Keratinocyte (primary cell): ENCODE data around the gene CHIA. TPM values are rescaled to one million over a fixed set of nuclear protein-coding genes. Genes with fewer than 3 reads are reported as not detected.

Source experiments
- DNase-seq: peaks from one replicate; pipeline ENCODE4 v3.0.0-alpha.2; 2011; ENCODE audit warnings: low read depth, missing footprints, low spot score
- FAIRE-seq: peaks from 2 replicates; lab custom pipeline; 2011; peaks lifted over from hg19 to GRCh38; lab: Jason Lieb, UNC
- H2AFZ ChIP-seq: 2 replicates; pipeline ENCODE4 v1.6.0; 2012; ENCODE audit warnings: low read length, control low read depth, inconsistent platforms; ENCODE audit not compliant: control insufficient read depth
- H3K27ac ChIP-seq: 2 replicates; pipeline ENCODE4 v1.5.1; 2011; ENCODE audit warnings: low read length; ENCODE audit not compliant: control insufficient read depth, insufficient read depth
- H3K27me3 ChIP-seq: 3 replicates; pipeline ENCODE4 v1.6.0; 2011; ENCODE audit warnings: low read length; ENCODE audit not compliant: control insufficient read depth, insufficient read depth; ENCODE audit errors: extremely low read depth
- H3K36me3 ChIP-seq, 2 experiments: 2 replicates in 1 of 2; 3 replicates in 1 of 2; pipeline ENCODE4 v1.5.1; 2011; ENCODE audit warnings: low read length in 2 of 2, mild to moderate bottlenecking in 1 of 2; ENCODE audit not compliant: control insufficient read depth in 2 of 2, insufficient read depth in 2 of 2; ENCODE audit errors: extremely low read depth in 1 of 2
- H3K4me1 ChIP-seq: 3 replicates; pipeline ENCODE4 v1.5.1; 2011; ENCODE audit warnings: low read length; ENCODE audit not compliant: control insufficient read depth, insufficient read depth; ENCODE audit errors: extremely low read depth
- H3K4me2 ChIP-seq: 3 replicates; pipeline ENCODE4 v1.6.0; 2011; ENCODE audit warnings: low read depth, low read length; ENCODE audit not compliant: control insufficient read depth, insufficient read depth; ENCODE audit errors: extremely low read depth
- H3K4me3 ChIP-seq, 3 experiments: fragments of 200-600 bp in 1 of 3; sonication (generic) in 1 of 3; 2 replicates in 2 of 3; 3 replicates in 1 of 3; pipeline ENCODE4 v1.5.1; 2011 to 2016; ENCODE audit warnings: low read length in 3 of 3, mild to moderate bottlenecking in 3 of 3, control low read depth in 2 of 3, inconsistent platforms in 1 of 3, low read depth in 1 of 3, mixed read lengths in 1 of 3, mixed run types in 1 of 3, moderate library complexity in 1 of 3; ENCODE audit not compliant: control insufficient read depth in 2 of 3, insufficient read depth in 2 of 3; ENCODE audit errors: extremely low read depth in 1 of 3
- H3K79me2 ChIP-seq: 2 replicates; pipeline ENCODE4 v1.6.0; 2012; ENCODE audit warnings: low read length; ENCODE audit not compliant: control insufficient read depth, insufficient read depth
- H3K9ac ChIP-seq: 3 replicates; pipeline ENCODE4 v1.6.0; 2011; ENCODE audit warnings: low read length; ENCODE audit not compliant: control insufficient read depth, insufficient read depth; ENCODE audit errors: extremely low read depth
- H3K9me1 ChIP-seq: 3 replicates; pipeline ENCODE4 v1.6.0; 2011; ENCODE audit warnings: low read length; ENCODE audit not compliant: control insufficient read depth, insufficient read depth; ENCODE audit errors: extremely low read depth
- H3K9me3 ChIP-seq: 2 replicates; pipeline ENCODE4 v1.5.1; 2012; ENCODE audit warnings: low read depth, low read length; ENCODE audit not compliant: control insufficient read depth
- H4K20me1 ChIP-seq: 3 replicates; pipeline ENCODE4 v1.6.0; 2011; ENCODE audit warnings: low read length; ENCODE audit not compliant: control insufficient read depth, insufficient read depth; ENCODE audit errors: extremely low read depth
- EZH2 ChIP-seq: IDR thresholded peaks from one replicate; pipeline ENCODE4 v1.6.1; 2012; ENCODE audit warnings: inconsistent platforms, mild to moderate bottlenecking, low read length, moderate library complexity
- dilution Hi-C: fragments of 300-500 bp; cut with MboI; formaldehyde crosslinking; loops from one replicate; pipeline ENCODE4 v1.7.0; 2020; ENCODE audit warnings: low sequenced_read_pairs; ENCODE audit not compliant: extremely low pct_ligation_motif_present
- polyA plus RNA-seq, 5 experiments: library from polyadenylated mRNA; depleted of rRNA in 3 of 5; stranded (reverse) in 3 of 5; stranded (forward) in 1 of 5; unstranded in 1 of 5; fragments of >200 nt; gene quantifications; 1 replicate in 1 of 5; 2 replicates in 3 of 5; 3 replicates in 1 of 5; pipeline versions ENCODE4 v1.2.1 to v1.2.3, GENCODE V29; 2011 to 2012; ENCODE audit warnings: missing spikeins in 2 of 5, low read depth in 1 of 5, low replicate concordance in 1 of 5
- TF ChIP-seq, protein P1 (sequence below), 3 experiments: IDR thresholded peaks in 1 of 3; conservative IDR thresholded peaks in 1 of 3; optimal IDR thresholded peaks in 1 of 3; 2 replicates in 2 of 3; 3 replicates in 1 of 3; pipeline versions ENCODE3 to v1.5.1; 2011; ENCODE audit warnings: low read length in 3 of 3, mild to moderate bottlenecking in 3 of 3, moderate library complexity in 2 of 3, control low read depth in 1 of 3, inconsistent platforms in 1 of 3; ENCODE audit not compliant: insufficient read depth in 2 of 3; ENCODE audit errors: extremely low read depth in 1 of 3

Gene CHIA
- polyA plus RNA-seq, 1 donor (not counting 4 experiments of a cell fraction or from before 2014, with no cell fraction given) = not detected

DNA sequence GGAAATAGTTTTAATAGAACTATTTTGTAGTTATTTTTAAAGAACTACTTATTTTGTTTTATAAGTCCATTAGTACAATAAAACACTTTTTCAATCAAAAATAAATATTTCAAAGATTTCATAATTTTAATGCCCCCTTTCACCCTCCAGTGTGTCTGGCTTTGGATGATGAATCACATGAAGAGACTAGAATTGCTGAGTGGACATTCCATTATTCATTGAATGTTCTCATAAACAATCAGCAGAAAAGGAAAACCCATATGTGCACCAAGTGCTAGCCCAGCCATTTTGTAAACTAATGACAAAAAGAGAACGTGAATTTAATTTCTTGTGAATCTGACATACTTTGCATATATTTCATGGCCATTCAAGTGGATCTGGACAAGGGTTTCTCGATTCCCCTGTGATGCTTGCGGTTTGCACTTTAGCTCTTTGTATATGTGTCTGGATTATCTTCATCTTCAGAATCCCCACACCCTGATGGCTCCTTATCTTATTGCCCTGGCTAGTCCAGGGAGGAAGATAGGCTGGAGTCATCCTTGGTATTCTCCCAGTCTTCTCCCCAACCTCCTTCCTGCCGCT, 20.7 kb upstream of the CHIA start:
- TF ChIP-seq EZH2 = no peak
- no peak overlapping the region for H3K4me2 ChIP-seq
- H3K36me3 ChIP-seq = no peaks in the 10 kb centered on the region
- H4K20me1 ChIP-seq = no peaks in the 10 kb centered on the region
- H3K9me3 ChIP-seq = no peaks in the 10 kb centered on the region
- H3K79me2 ChIP-seq = no peaks in the 10 kb centered on the region
- H2AFZ ChIP-seq = no peak overlapping the region
- no peak overlapping the region for H3K9ac ChIP-seq
- no peak for FAIRE-seq
- H3K4me3 ChIP-seq = no peak overlapping the region
- H3K9me1 ChIP-seq = no peaks in the 10 kb centered on the region
- dilution Hi-C loops = no loop called here
- DNase-seq = no peak
- no peaks in the 10 kb centered on the region for H3K4me1 ChIP-seq
- peaks cover 42% of the 10 kb centered on the region for H3K27me3 ChIP-seq
- H3K27ac ChIP-seq = no peak overlapping the region

DNA sequence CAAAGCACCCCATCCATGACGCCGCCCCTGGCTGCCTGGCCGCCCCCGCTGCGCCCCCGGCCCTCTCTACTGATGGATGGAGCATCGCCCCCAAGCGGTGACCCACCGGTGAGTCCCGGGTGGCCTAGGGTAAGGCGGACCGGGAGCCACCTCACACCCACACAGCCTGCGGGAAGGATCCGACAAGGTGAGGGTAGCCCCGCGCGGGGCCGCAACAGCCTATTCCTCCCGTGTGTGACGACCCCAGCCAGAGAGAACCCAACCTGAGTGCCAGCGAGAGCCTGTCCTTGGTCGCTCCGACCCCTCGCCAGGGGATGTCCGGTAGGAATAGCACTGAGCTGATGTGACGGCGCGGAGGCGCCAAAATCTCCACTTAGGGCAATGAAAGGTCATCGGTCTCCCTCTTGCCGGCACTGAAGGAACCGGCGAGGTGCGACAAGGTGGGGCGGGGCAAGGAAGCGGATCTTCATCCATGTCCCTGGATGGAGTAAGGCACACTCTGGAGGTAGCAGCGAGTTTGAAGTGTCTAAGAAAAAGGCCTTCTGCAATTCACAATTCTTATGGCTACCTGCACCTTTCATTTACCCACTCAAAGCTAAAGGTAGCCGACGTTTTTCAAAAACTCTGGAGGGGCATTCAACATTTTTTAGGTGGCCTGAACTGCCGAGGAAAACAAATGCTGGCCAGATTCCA, 19.7 kb upstream of the CHIA start:
- dilution Hi-C loops = no loop called here
- FAIRE-seq (no peak), DNase-seq (no peak)
- H3K36me3 ChIP-seq = no peaks in the 10 kb centered on the region
- H3K4me1 ChIP-seq = no peaks in the 10 kb centered on the region
- H3K27ac ChIP-seq = no peak overlapping the region
- peak; percentile 96 for TF ChIP-seq EZH2
- TF ChIP-seq, protein P1, sequence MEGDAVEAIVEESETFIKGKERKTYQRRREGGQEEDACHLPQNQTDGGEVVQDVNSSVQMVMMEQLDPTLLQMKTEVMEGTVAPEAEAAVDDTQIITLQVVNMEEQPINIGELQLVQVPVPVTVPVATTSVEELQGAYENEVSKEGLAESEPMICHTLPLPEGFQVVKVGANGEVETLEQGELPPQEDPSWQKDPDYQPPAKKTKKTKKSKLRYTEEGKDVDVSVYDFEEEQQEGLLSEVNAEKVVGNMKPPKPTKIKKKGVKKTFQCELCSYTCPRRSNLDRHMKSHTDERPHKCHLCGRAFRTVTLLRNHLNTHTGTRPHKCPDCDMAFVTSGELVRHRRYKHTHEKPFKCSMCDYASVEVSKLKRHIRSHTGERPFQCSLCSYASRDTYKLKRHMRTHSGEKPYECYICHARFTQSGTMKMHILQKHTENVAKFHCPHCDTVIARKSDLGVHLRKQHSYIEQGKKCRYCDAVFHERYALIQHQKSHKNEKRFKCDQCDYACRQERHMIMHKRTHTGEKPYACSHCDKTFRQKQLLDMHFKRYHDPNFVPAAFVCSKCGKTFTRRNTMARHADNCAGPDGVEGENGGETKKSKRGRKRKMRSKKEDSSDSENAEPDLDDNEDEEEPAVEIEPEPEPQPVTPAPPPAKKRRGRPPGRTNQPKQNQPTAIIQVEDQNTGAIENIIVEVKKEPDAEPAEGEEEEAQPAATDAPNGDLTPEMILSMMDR (optimal IDR thresholded peaks at IDR 0.05 in 1 of 3, IDR thresholded peaks at IDR 0.05 in 1 of 3, conservative IDR thresholded peaks at IDR 0.05 in 1 of 3; ENCODE audit: extremely low read depth in 1 of 3, insufficient read depth in 2 of 3, low read length in 3 of 3) = no peak
- peaks cover 42% of the 10 kb centered on the region for H3K27me3 ChIP-seq
- no peaks in the 10 kb centered on the region for H3K79me2 ChIP-seq
- no peaks in the 10 kb centered on the region for H3K9me3 ChIP-seq
- no peak overlapping the region for H3K4me3 ChIP-seq
- no peak overlapping the region for H3K9ac ChIP-seq
- H2AFZ ChIP-seq = no peak overlapping the region
- no peaks in the 10 kb centered on the region for H4K20me1 ChIP-seq
- no peaks in the 10 kb centered on the region for H3K9me1 ChIP-seq
- H3K4me2 ChIP-seq = no peak overlapping the region
